Measurements from ENCODE around the gene TOPAZ1.

- no peak for TF ChIP-seq POLR2AphosphoS5 (IDR thresholded peaks at IDR 0.05; ENCODE audit: low read depth, low read length)
- no peak for TF ChIP-seq POLR2A (IDR thresholded peaks at IDR 0.05; ENCODE audit: low read depth, low read length)
These were observed 133.8 kb downstream of the TOPAZ1 start for GRCh38 chr3:44375450-44375849.
